Neural progenitor cell (in vitro differentiated cells): ENCODE data around the gene CDKN2C. TPM values are rescaled to one million over a fixed set of nuclear protein-coding genes. Genes with fewer than 3 reads are reported as not detected.

Source experiments
- DNase-seq: peaks from one replicate; pipeline ENCODE4 v3.0.0-alpha.2; 2016; ENCODE audit warnings: low spot score
- H2AFZ ChIP-seq: fragments of 200-600 bp; sonication (generic); replicated peaks from 2 replicates; pipeline ENCODE4 v1.6.1; 2016; ENCODE audit warnings: antibody characterized with exemption
- H3F3A ChIP-seq: fragments of 200-600 bp; sonication (generic); 2 replicates; pipeline ENCODE4 v1.6.1; 2016; ENCODE audit warnings: antibody characterized with exemption, low read depth
- H3K27ac ChIP-seq: fragments of 200-600 bp; sonication (generic); 2 replicates; pipeline ENCODE4 v1.5.1; 2016; ENCODE audit warnings: mild to moderate bottlenecking
- H3K27me3 ChIP-seq: fragments of 200-600 bp; sonication (generic); 2 replicates; pipeline ENCODE4 v1.6.1; 2016; ENCODE audit warnings: mild to moderate bottlenecking, moderate library complexity
- H3K36me3 ChIP-seq: fragments of 200-600 bp; sonication (generic); 2 replicates; pipeline ENCODE4 v1.5.1; 2016
- H3K4me1 ChIP-seq: fragments of 200-600 bp; sonication (generic); 2 replicates; pipeline ENCODE4 v1.6.1; 2016; ENCODE audit warnings: mixed run types
- H3K4me2 ChIP-seq: fragments of 200-600 bp; sonication (generic); 2 replicates; pipeline ENCODE4 v1.6.1; 2016
- H3K4me3 ChIP-seq: fragments of 200-600 bp; sonication (generic); 2 replicates; pipeline ENCODE4 v1.5.1; 2016
- H3K79me2 ChIP-seq: fragments of 200-600 bp; sonication (generic); 2 replicates; pipeline ENCODE4 v1.6.1; 2016; ENCODE audit warnings: low read depth
- H3K9ac ChIP-seq: fragments of 200-600 bp; sonication (generic); 2 replicates; pipeline ENCODE4 v1.6.1; 2016
- H3K9me3 ChIP-seq: fragments of 200-600 bp; sonication (generic); 2 replicates; pipeline ENCODE4 v1.5.1; 2016; ENCODE audit warnings: low read depth
- H4K20me1 ChIP-seq: fragments of 200-600 bp; sonication (generic); 2 replicates; pipeline ENCODE4 v1.6.1; 2016; ENCODE audit warnings: low read depth
- H3K27ac Mint-ChIP-seq: 3 replicates; pipeline ENCODE4 v1.8.0; 2021; ENCODE audit warnings: mixed read lengths
- H3K27me3 Mint-ChIP-seq: 2 replicates; pipeline ENCODE4 v1.8.0; 2022; ENCODE audit warnings: low read depth, mild to moderate bottlenecking, inconsistent platforms, moderate library complexity, mixed read lengths; ENCODE audit not compliant: insufficient read depth
- H3K36me3 Mint-ChIP-seq: 3 replicates; pipeline ENCODE4 v1.8.0; 2021; ENCODE audit warnings: mixed read lengths
- H3K4me1 Mint-ChIP-seq: 3 replicates; pipeline ENCODE4 v1.8.0; 2021; ENCODE audit warnings: mixed read lengths
- H3K4me3 Mint-ChIP-seq: 3 replicates; pipeline ENCODE4 v1.8.0; 2021; ENCODE audit warnings: mild to moderate bottlenecking, moderate library complexity, mixed read lengths
- H3K9me3 Mint-ChIP-seq: 3 replicates; pipeline ENCODE4 v1.8.0; 2020; ENCODE audit warnings: mixed read lengths
- CTCF ChIP-seq: fragments of 200-600 bp; sonication (generic); IDR thresholded peaks from 2 replicates; pipeline ENCODE4 v1.5.1; 2017; ENCODE audit warnings: antibody characterized with exemption, mild to moderate bottlenecking
- EZH2 ChIP-seq: fragments of 200-600 bp; sonication (generic); IDR thresholded peaks from 2 replicates; pipeline ENCODE4 v1.6.1; 2017; ENCODE audit warnings: antibody characterized with exemption, mild to moderate bottlenecking, moderate library complexity
- EZH2phosphoT487 ChIP-seq: fragments of 200-600 bp; sonication (generic); IDR thresholded peaks from 2 replicates; pipeline ENCODE4 v1.6.1; 2017; ENCODE audit warnings: antibody characterized with exemption
- total RNA-seq: library from RNA; depleted of rRNA; stranded (reverse); fragments of >200 nt; gene quantifications from 2 replicates; pipeline ENCODE4 v1.2.3, GENCODE V29; 2015; ENCODE audit warnings: low replicate concordance

CDKN2C gene
- total RNA-seq, 1 donor from 2014 or later = 0.11 TPM

GRCh38 chr1:50985094-50985493 lies 15.0 kb downstream of the CDKN2C start:
- Mint-ChIP-seq H3K36me3 (no peaks in the 10 kb centered on the region), H3K4me3 (no peak overlapping the region), H3K27ac (no peak overlapping the region), H3K9me3 (no peaks in the 10 kb centered on the region), H3K4me1 (no peaks in the 10 kb centered on the region), H3K27me3 (peaks cover 33% of the 10 kb centered on the region)
- Histone ChIP-seq H3K36me3 (no peaks in the 10 kb centered on the region), H3K27ac (no peak overlapping the region), H3K9ac (no peak overlapping the region), H3K4me3 (no peak overlapping the region), H4K20me1 (no peaks in the 10 kb centered on the region), H3K4me1 (no peaks in the 10 kb centered on the region), H3F3A (no peaks in the 10 kb centered on the region), H3K4me2 (no peak overlapping the region), H3K9me3 (no peaks in the 10 kb centered on the region), H2AFZ (no peak overlapping the region), H3K79me2 (no peaks in the 10 kb centered on the region), H3K27me3 (peaks cover 69% of the 10 kb centered on the region)
- no peak for TF ChIP-seq EZH2
- no peak for DNase-seq

GRCh38 chr1:50986653-50987052 lies 16.6 kb downstream of the CDKN2C start:
- Mint-ChIP-seq H3K27ac (no peak overlapping the region), H3K27me3 (peaks cover 28% of the 10 kb centered on the region), H3K9me3 (no peaks in the 10 kb centered on the region), H3K4me3 (no peak overlapping the region), H3K36me3 (no peaks in the 10 kb centered on the region), H3K4me1 (no peaks in the 10 kb centered on the region)
- H4K20me1 ChIP-seq = no peaks in the 10 kb centered on the region
- H3K4me2 ChIP-seq = no peak overlapping the region
- no peaks in the 10 kb centered on the region for H3K79me2 ChIP-seq
- no peak overlapping the region for H2AFZ ChIP-seq
- no peaks in the 10 kb centered on the region for H3K4me1 ChIP-seq
- DNase-seq = no peak
- H3K27me3 ChIP-seq = peaks cover 53% of the 10 kb centered on the region
- H3F3A ChIP-seq = no peaks in the 10 kb centered on the region
- H3K9ac ChIP-seq = no peak overlapping the region
- no peak overlapping the region for H3K4me3 ChIP-seq
- H3K27ac ChIP-seq = no peak overlapping the region
- H3K9me3 ChIP-seq = no peaks in the 10 kb centered on the region
- TF ChIP-seq CTCF (no peak), EZH2phosphoT487 (no peak), EZH2 (no peak)
- no peaks in the 10 kb centered on the region for H3K36me3 ChIP-seq

- TF ChIP-seq EZH2 = no peak
- no peak for TF ChIP-seq CTCF
- TF ChIP-seq EZH2phosphoT487 = no peak
- H3F3A ChIP-seq = no peaks in the 10 kb centered on the region
- H2AFZ ChIP-seq = no peak overlapping the region
- no peaks in the 10 kb centered on the region for H3K4me1 ChIP-seq
- H3K79me2 ChIP-seq = no peaks in the 10 kb centered on the region
- peaks cover 23% of the 10 kb centered on the region for H3K27me3 ChIP-seq
- peaks cover 17% of the 10 kb centered on the region for H3K27me3 Mint-ChIP-seq
- H3K27ac Mint-ChIP-seq = no peak overlapping the region
- no peak overlapping the region for H3K9ac ChIP-seq
- no peaks in the 10 kb centered on the region for H3K9me3 Mint-ChIP-seq
- no peaks in the 10 kb centered on the region for H3K9me3 ChIP-seq
- no peak overlapping the region for H3K4me3 Mint-ChIP-seq
- no peak overlapping the region for H3K27ac ChIP-seq
- H3K36me3 Mint-ChIP-seq = no peaks in the 10 kb centered on the region
- H3K4me1 Mint-ChIP-seq = no peaks in the 10 kb centered on the region
- H3K36me3 ChIP-seq = no peaks in the 10 kb centered on the region
- no peak overlapping the region for H3K4me3 ChIP-seq
- DNase-seq = no peak
- H3K4me2 ChIP-seq = no peak overlapping the region
- H4K20me1 ChIP-seq = no peaks in the 10 kb centered on the region
Observed at GRCh38 chr1:50989694-50990093, 19.6 kb downstream of the CDKN2C start.

- no peak overlapping the region for H3K27ac ChIP-seq
- no peak overlapping the region for H3K4me2 ChIP-seq
- no peak overlapping the region for H2AFZ ChIP-seq
- Mint-ChIP-seq H3K27me3 (peaks cover 2% of the 10 kb centered on the region), H3K36me3 (no peaks in the 10 kb centered on the region), H3K27ac (no peak overlapping the region), H3K4me1 (no peaks in the 10 kb centered on the region), H3K4me3 (no peak overlapping the region), H3K9me3 (no peaks in the 10 kb centered on the region)
- H3K4me1 ChIP-seq = no peaks in the 10 kb centered on the region
- no peak overlapping the region for H3K4me3 ChIP-seq
- no peaks in the 10 kb centered on the region for H3K79me2 ChIP-seq
- peaks cover 9% of the 10 kb centered on the region for H3K27me3 ChIP-seq
- TF ChIP-seq EZH2phosphoT487 (no peak), CTCF (no peak), EZH2 (no peak)
- no peaks in the 10 kb centered on the region for H3K9me3 ChIP-seq
- H3K9ac ChIP-seq = no peak overlapping the region
- H3F3A ChIP-seq = no peaks in the 10 kb centered on the region
- no peak for DNase-seq
- no peaks in the 10 kb centered on the region for H3K36me3 ChIP-seq
- no peaks in the 10 kb centered on the region for H4K20me1 ChIP-seq
Observed at GRCh38 chr1:50992532-50993318, 22.7 kb downstream of the CDKN2C start.
